GM18511 (cell line): ENCODE results near the gene SNN.
A peak's percentile ranks its signal among the peaks of the same experiment; 100 is the strongest.

ENCODE experiments used
- ATAC-seq: cut with Tn5 transposase; IDR thresholded peaks from one replicate; pipeline ENCODE4 v1.9.1; 2021; ENCODE audit warnings: mild to moderate bottlenecking, moderate library complexity; ENCODE audit not compliant: unreplicated experiment

Gene SNN

DNA sequence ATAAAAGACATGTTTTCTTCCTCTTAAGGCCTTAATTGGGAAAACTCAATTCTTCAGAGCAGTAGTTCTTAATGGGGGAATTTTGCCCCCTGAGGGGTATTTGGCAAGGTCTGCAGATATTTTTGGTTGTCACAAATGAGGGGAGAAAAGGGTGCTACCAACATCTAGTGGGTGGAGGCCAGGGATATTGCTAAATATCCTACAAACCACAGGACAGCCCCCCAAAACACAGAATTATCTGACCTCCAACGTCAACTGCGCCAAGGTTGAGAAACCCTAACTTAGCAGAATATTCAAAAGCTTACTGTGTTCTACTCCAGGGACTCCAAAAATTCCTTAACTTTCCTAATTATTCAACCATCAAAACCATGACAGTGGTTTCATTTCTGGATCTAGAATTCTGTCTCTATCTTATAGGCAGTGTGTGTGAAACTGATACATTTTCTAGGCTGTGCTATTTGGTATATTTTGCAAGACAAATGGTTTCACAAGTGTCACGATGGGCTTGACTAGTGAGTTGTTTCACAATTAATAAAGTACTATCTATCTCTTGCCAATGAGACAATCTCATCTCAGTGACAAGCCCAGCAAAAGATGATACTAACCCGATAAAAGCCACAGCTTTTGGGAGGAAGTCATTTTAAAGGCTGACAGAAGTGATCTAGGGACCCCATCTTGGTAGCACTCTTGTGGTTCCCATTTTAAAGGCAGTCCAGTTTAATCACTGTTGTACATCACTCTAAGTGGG, 59.7 kb downstream of the SNN start:
- peak; percentile 58 for ATAC-seq
